ENCODE measurements around the gene PCGF3. TPM values are rescaled to one million over a fixed set of nuclear protein-coding genes. Genes with fewer than 3 reads are reported as not detected.
A peak's percentile ranks its signal among the peaks of the same experiment; 100 is the strongest.
"Not testable (repeated sequence)": the region's sequence is repeated elsewhere in the genome, so short reads cannot be mapped to it uniquely, and the experiment has no call there.

PCGF3 gene
- total RNA-seq, 3 donors from 2014 or later, result 45.5 to 66.9 (median 56.7) TPM

DNA sequence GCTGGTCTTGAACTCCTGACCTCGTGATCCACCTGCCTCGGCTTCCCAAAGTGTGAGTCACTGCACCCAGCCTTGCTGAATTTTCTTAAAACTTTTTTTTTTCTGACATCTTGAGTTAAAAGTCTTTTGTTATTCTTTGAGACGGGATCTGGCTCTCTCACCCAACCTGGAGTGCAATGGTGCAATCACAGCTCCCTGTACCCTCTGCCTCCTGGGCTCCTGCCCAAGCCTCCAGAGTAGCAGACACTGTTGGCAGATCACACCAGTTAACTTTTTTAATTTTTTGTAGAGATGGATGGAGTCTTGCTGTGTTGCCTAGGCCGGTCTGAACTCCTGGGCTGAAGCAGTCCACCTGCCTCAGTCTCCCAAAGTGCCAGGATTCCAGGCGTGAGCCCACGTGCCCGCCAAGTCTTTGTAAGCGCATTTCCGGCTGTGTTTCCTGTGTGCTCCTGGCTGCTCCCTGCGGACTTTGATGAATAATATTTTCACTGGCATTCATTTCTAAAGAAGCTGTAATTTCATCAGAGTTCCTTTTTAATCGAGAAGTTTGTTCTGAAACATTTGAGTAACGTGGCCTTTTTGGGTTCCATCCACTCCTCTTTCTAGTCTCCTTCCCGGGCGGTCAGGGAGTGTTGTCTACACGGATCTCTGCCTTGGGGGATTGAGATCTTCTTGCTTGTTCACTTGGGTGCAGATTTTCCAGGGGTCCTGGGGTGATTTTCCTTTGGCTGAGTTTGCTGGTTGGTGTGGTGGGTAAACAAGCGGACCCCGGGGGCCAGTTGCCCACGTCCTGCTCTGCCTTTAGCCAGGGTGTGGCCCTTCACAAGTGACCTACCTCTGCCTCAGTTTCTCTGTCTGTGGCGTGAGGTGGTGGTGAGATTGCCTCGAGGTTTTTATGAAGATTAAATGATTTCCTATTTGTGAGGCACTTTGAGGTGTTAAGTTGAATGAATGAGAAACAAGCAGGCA lies 44.4 kb downstream of the PCGF3 start:
- DNase-seq (peak in 1 of 3 donors; percentile 29), ATAC-seq (no peak)
- intact Hi-C loops (cut with DNase I, micrococcal nuclease), result no loop called here
- no peaks in the 10 kb centered on the region for H3K36me3 ChIP-seq (ENCODE audit: low read depth)
- H3K4me3 ChIP-seq, result no peak overlapping the region
- no peaks in the 10 kb centered on the region for H3K4me1 ChIP-seq (ENCODE audit: low read depth)
- no peak for TF ChIP-seq CTCF (IDR thresholded peaks at IDR 0.05)
- no peaks in the 10 kb centered on the region for H3K9me3 ChIP-seq

GRCh38 chr4:751676-752075 lies 46.0 kb downstream of the PCGF3 start:
- H3K4me1 ChIP-seq (ENCODE audit: low read depth), result no peaks in the 10 kb centered on the region
- intact Hi-C loops (cut with DNase I, micrococcal nuclease), result no loop called here
- DNase-seq (peak in 1 of 3 donors; percentile 44), ATAC-seq (no peak)
- no peak for TF ChIP-seq CTCF (IDR thresholded peaks at IDR 0.05)
- H3K36me3 ChIP-seq (ENCODE audit: low read depth), result no peaks in the 10 kb centered on the region
- no peak overlapping the region for H3K4me3 ChIP-seq
- no peaks in the 10 kb centered on the region for H3K9me3 ChIP-seq

- intact Hi-C loops (cut with DNase I, micrococcal nuclease), result no loop called here
- H3K4me3 ChIP-seq, result no peak overlapping the region
- H3K36me3 ChIP-seq (ENCODE audit: low read depth), result no peaks in the 10 kb centered on the region
- TF ChIP-seq CTCF (IDR thresholded peaks at IDR 0.05), result no peak
- no peak for ATAC-seq
- H3K4me1 ChIP-seq (ENCODE audit: low read depth), result no peaks in the 10 kb centered on the region
- peak in 1 of 3 donors; percentile 33 for DNase-seq
- no peaks in the 10 kb centered on the region for H3K9me3 ChIP-seq
These were observed 46.7 kb downstream of the PCGF3 start for GRCh38 chr4:752196-752861.

DNA sequence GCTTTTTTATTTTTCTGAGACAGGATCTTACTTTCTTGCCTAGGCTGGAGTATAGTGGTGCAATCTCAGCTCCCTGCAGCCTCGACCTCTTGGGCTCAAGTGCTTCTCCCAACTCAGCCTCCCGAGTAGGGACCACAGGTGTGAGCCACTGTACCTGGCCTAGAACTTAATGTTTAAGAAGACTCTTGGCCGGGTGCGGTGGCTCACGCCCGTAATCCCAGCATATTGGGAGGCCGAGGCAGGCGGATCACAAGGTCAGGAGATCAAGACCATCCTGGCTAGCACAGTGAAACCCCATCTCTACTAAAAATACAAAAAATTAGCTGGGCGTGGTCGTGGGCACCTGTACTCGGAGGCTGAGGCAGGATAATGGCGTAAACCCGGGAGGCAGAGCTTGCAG lies 47.6 kb downstream of the PCGF3 start:
- peak in 1 of 3 donors; percentile 26 for DNase-seq
- H3K9me3 ChIP-seq; H3K36me3 ChIP-seq (ENCODE audit: low read depth); H3K4me1 ChIP-seq (ENCODE audit: low read depth); ATAC-seq; intact Hi-C loops (cut with DNase I, micrococcal nuclease); H3K4me3 ChIP-seq: not testable (repeated sequence)

GRCh38 chr4:754221-755120 lies 48.8 kb downstream of the PCGF3 start:
- Histone ChIP-seq H3K4me3 (no peak overlapping the region), H3K36me3 (ENCODE audit: low read depth) (no peaks in the 10 kb centered on the region), H3K9me3 (no peaks in the 10 kb centered on the region), H3K4me1 (ENCODE audit: low read depth) (no peaks in the 10 kb centered on the region)
- DNase-seq, result peak in 1 of 3 donors; percentile 43
- no peak for TF ChIP-seq CTCF (IDR thresholded peaks at IDR 0.05)
- ATAC-seq, result peak; percentile 29
- intact Hi-C loops (cut with DNase I, micrococcal nuclease), result no loop called here
